ENCODE measurements around the gene MED4.
"Not testable (repeated sequence)": the region's sequence is repeated elsewhere in the genome, so short reads cannot be mapped to it uniquely, and the experiment has no call there.

The MED4 gene

GRCh38 chr13:48094404-48094780 is 512 bp downstream of the MED4 start:
- no peak for DNase-seq (ENCODE audit: low read depth)

- no peak for DNase-seq (ENCODE audit: low read depth)
These were observed 1.3 kb downstream of the MED4 start for GRCh38 chr13:48093588-48093987.

- no peak for DNase-seq (ENCODE audit: low read depth)
These were observed 8.6 kb downstream of the MED4 start for GRCh38 chr13:48086272-48086671.

- no peak for DNase-seq (ENCODE audit: low read depth)
These were observed 13.2 kb downstream of the MED4 start for GRCh38 chr13:48081739-48082138.

- DNase-seq (ENCODE audit: low read depth) = no peak
These were observed 16.6 kb downstream of the MED4 start for GRCh38 chr13:48078251-48078656.

GRCh38 chr13:48074006-48074405 is 20.9 kb downstream of the MED4 start:
- no peak for DNase-seq (ENCODE audit: low read depth)

GRCh38 chr13:48072787-48073186 is 22.1 kb downstream of the MED4 start:
- DNase-seq (ENCODE audit: low read depth) = no peak

- DNase-seq (ENCODE audit: low read depth) = no peak
These were observed 22.6 kb downstream of the MED4 start for GRCh38 chr13:48072304-48072703.

- DNase-seq (ENCODE audit: low read depth) = no peak
These were observed 24.0 kb downstream of the MED4 start for GRCh38 chr13:48070942-48071341.

GRCh38 chr13:48069573-48069972 is 25.3 kb downstream of the MED4 start:
- DNase-seq (ENCODE audit: low read depth) = no peak

- DNase-seq (ENCODE audit: low read depth) = no peak
These were observed 26.0 kb downstream of the MED4 start for GRCh38 chr13:48068952-48069351.

GRCh38 chr13:48068036-48068435 is 26.9 kb downstream of the MED4 start:
- DNase-seq (ENCODE audit: low read depth) = no peak

- DNase-seq (ENCODE audit: low read depth) = no peak
These were observed 28.5 kb downstream of the MED4 start for GRCh38 chr13:48066310-48066989.

GRCh38 chr13:48059951-48060350 is 35.0 kb downstream of the MED4 start:
- DNase-seq (ENCODE audit: low read depth) = not testable (repeated sequence)

GRCh38 chr13:48058536-48058935 is 36.4 kb downstream of the MED4 start:
- not testable (repeated sequence) for DNase-seq (ENCODE audit: low read depth)

GRCh38 chr13:48055712-48056111 is 39.2 kb downstream of the MED4 start:
- DNase-seq (ENCODE audit: low read depth) = no peak

GRCh38 chr13:48054601-48055000 is 40.3 kb downstream of the MED4 start:
- DNase-seq (ENCODE audit: low read depth) = no peak

- no peak for DNase-seq (ENCODE audit: low read depth)
These were observed 44.4 kb downstream of the MED4 start for GRCh38 chr13:48050550-48050949.

- no peak for DNase-seq (ENCODE audit: low read depth)
These were observed 51.0 kb downstream of the MED4 start for GRCh38 chr13:48043789-48044503.

GRCh38 chr13:48042894-48043293 is 52.0 kb downstream of the MED4 start:
- no peak for DNase-seq (ENCODE audit: low read depth)

- DNase-seq (ENCODE audit: low read depth) = no peak
These were observed 54.0 kb downstream of the MED4 start for GRCh38 chr13:48040896-48041295.

GRCh38 chr13:48040049-48040448 is 54.9 kb downstream of the MED4 start:
- DNase-seq (ENCODE audit: low read depth) = no peak

- no peak for DNase-seq (ENCODE audit: low read depth)
These were observed 56.1 kb downstream of the MED4 start for GRCh38 chr13:48038761-48039160.

Measured in activated T-helper 1 cell treated with Interleukin-2 at 50 U/mL for 16 hours (primary cell).